ENCODE data around the gene SDK2. TPM values are rescaled to one million over a fixed set of nuclear protein-coding genes. Genes with fewer than 3 reads are reported as not detected.

Gene SDK2
- total and polyA plus RNA-seq, 2 of the 4 experiments (the other 2 are of a cell fraction): under 0.01 to 0.03 TPM

DNA sequence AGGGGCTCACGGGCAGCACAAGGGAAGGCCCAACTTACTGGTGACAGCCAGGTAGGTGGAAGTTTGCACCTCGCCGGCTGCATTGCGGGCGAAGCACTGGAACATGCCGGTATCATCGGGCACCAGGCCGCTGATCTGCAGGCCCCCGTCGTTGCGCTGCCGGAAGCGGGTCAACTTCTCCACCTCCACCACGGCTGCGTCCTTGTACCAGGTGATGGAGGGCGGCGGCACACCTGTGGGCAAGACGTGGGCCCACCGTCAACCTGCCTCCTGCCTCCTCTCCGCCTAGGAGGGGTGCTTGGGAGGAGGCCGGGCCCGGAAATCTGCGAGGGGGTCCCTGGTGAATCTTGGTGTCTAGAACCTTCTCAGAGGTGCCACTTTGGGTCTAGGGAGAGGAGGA is 208.8 kb downstream of the SDK2 start:
- CTCF ChIA-PET: no interaction called here
- H3K9me3 ChIP-seq (ENCODE audit: control insufficient read depth, insufficient read depth, low read length): no peaks in the 10 kb centered on the region

More for the DNA sequence above, 208.8 kb downstream of the SDK2 start:
- no peaks in the 10 kb centered on the region for H3K27me3 ChIP-seq (ENCODE audit: control insufficient read depth, insufficient read depth, low read length)
- no peak overlapping the region for H2AFZ ChIP-seq (replicated peaks; ENCODE audit: low read length, poor library complexity)
- no peak overlapping the region for H3K56ac ChIP-seq (ENCODE audit: extremely low read depth, insufficient read depth, low read length)
- 92% methylated on average over 4 of the region's 23 CpGs; no CpG with 5 or more reads in 1 of the 2 experiments for WGBS, 2 experiments (ENCODE audit: extremely low coverage in 2 of 2, insufficient read length in 1 of 2)
- no peak overlapping the region for H2AK5ac ChIP-seq (ENCODE audit: low read depth, low read length)
- no peak overlapping the region for H3K4me3 ChIP-seq (ENCODE audit: insufficient read depth, low read depth, low read length)
- no peak overlapping the region for H3K14ac ChIP-seq (replicated peaks; ENCODE audit: low read depth, low read length)
- H3K9ac ChIP-seq (ENCODE audit: low read depth, low read length): no peak overlapping the region
- dilution Hi-C loops (cut with HindIII; ENCODE audit: low sequenced_read_pairs, unreplicated experiment) (no loop called here), intact Hi-C loops (cut with micrococcal nuclease) (no loop called here), in situ Hi-C loops (cut with MboI; ENCODE audit: low sequenced_read_pairs) (loop anchor here (10.0 to 25.0 kb wide), 2 partner anchors 277 to 739 kb away; no protein-coding TSS in a partner anchor)
- H2BK15ac ChIP-seq (ENCODE audit: low read depth, low read length): no peak overlapping the region
- no peak overlapping the region for H2BK20ac ChIP-seq (ENCODE audit: low read depth, low read length)
- TF ChIP-seq, protein P1, sequence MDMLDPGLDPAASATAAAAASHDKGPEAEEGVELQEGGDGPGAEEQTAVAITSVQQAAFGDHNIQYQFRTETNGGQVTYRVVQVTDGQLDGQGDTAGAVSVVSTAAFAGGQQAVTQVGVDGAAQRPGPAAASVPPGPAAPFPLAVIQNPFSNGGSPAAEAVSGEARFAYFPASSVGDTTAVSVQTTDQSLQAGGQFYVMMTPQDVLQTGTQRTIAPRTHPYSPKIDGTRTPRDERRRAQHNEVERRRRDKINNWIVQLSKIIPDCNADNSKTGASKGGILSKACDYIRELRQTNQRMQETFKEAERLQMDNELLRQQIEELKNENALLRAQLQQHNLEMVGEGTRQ (IDR thresholded peaks at IDR 0.05; ENCODE audit: low read depth, low read length): no peak
- no peak for TF ChIP-seq CHD1 (IDR thresholded peaks at IDR 0.05; ENCODE audit: low read depth, low read length)
- TF ChIP-seq, protein P2, sequence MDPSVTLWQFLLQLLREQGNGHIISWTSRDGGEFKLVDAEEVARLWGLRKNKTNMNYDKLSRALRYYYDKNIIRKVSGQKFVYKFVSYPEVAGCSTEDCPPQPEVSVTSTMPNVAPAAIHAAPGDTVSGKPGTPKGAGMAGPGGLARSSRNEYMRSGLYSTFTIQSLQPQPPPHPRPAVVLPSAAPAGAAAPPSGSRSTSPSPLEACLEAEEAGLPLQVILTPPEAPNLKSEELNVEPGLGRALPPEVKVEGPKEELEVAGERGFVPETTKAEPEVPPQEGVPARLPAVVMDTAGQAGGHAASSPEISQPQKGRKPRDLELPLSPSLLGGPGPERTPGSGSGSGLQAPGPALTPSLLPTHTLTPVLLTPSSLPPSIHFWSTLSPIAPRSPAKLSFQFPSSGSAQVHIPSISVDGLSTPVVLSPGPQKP (IDR thresholded peaks at IDR 0.05; ENCODE audit: borderline replicate concordance, low read depth, low read length): no peak
- BruUV-seq (replicated peaks): no TSS peak
- H4K91ac ChIP-seq (ENCODE audit: insufficient read depth, low read depth, low read length): no peak overlapping the region
- H2BK120ac ChIP-seq (ENCODE audit: low read depth, low read length): no peak overlapping the region
- H3K4me2 ChIP-seq (ENCODE audit: low read depth, low read length): no peak overlapping the region
- H3K27ac ChIP-seq (ENCODE audit: insufficient read depth, low read length): no peak overlapping the region
- no peak overlapping the region for H2BK5ac ChIP-seq (ENCODE audit: low read depth, low read length, poor library complexity, severe bottlenecking)
- no peaks in the 10 kb centered on the region for H3K9me1 ChIP-seq (ENCODE audit: insufficient read depth, low read length)
- POLR2A ChIA-PET (ENCODE audit: unreplicated experiment): no interaction called here
- H3K23ac ChIP-seq (ENCODE audit: low read depth, low read length): no peak overlapping the region
- H3K79me1 ChIP-seq (ENCODE audit: low read depth in 1 of 2, low read length in 2 of 2): no peaks in the 10 kb centered on the region
- no peak overlapping the region for H4K8ac ChIP-seq (ENCODE audit: low read depth in 2 of 2, low read length in 2 of 2)
- no peaks in the 10 kb centered on the region for H3K4me1 ChIP-seq (ENCODE audit: control insufficient read depth, insufficient read depth, low read length)
- H4K20me1 ChIP-seq (ENCODE audit: insufficient read depth, low read length): no peaks in the 10 kb centered on the region
- no peak for ATAC-seq (ENCODE audit: low read depth)
- H3K18ac ChIP-seq (ENCODE audit: low read depth, low read length): no peak overlapping the region
- H3K36me3 ChIP-seq (ENCODE audit: control insufficient read depth, insufficient read depth, low read length): no peaks in the 10 kb centered on the region
- no peak for DNase-seq
- H3K4ac ChIP-seq (ENCODE audit: low read depth, low read length): no peak overlapping the region
- H4K5ac ChIP-seq (ENCODE audit: low read depth, low read length): no peak overlapping the region
- no peak overlapping the region for H2AK9ac ChIP-seq (replicated peaks; ENCODE audit: low read depth, low read length, poor library complexity)
